Hepatocyte (in vitro differentiated cells): Measurements from ENCODE around the gene C19orf47.

Experiments
- EZH2 ChIP-seq: fragments of 200-600 bp; sonication (generic); IDR thresholded peaks from 2 replicates; pipeline ENCODE4 v1.6.1; 2016; ENCODE audit warnings: antibody characterized with exemption, mild to moderate bottlenecking, borderline replicate concordance
- EZH2phosphoT487 ChIP-seq: fragments of 200-600 bp; sonication (generic); IDR thresholded peaks from one replicate; pipeline ENCODE4 v1.6.1; 2018; ENCODE audit warnings: antibody characterized with exemption, mild to moderate bottlenecking, low read depth, moderate library complexity; ENCODE audit not compliant: unreplicated experiment, severe bottlenecking
- TF ChIP-seq, protein P1 (sequence below): fragments of 200-600 bp; sonication (generic); IDR thresholded peaks from 2 replicates; pipeline ENCODE4 v1.5.1; 2016; ENCODE audit warnings: antibody characterized with exemption, mild to moderate bottlenecking; ENCODE audit not compliant: poor library complexity

DNA sequence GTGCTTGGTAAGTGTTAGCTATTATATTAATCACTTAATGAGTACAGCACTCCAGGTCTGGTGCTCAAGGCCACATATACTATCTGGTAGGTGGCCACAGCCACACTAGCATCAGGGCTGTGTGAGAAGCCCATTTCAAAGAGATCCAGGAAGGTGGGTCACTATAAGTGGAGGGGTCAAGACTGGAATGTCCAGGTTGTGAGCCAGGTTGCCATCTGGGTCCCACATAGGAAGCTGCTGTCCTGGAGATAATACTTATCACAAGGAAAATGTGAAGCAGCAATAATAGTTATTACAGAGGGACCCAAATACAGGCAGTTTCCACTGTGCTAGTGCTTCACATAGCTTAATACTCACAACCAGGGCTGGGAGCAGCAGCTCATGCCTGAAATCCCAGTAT is 13.1 kb downstream of the C19orf47 start:
- TF ChIP-seq EZH2 (no peak), EZH2phosphoT487 (no peak)
- TF ChIP-seq, protein P1, sequence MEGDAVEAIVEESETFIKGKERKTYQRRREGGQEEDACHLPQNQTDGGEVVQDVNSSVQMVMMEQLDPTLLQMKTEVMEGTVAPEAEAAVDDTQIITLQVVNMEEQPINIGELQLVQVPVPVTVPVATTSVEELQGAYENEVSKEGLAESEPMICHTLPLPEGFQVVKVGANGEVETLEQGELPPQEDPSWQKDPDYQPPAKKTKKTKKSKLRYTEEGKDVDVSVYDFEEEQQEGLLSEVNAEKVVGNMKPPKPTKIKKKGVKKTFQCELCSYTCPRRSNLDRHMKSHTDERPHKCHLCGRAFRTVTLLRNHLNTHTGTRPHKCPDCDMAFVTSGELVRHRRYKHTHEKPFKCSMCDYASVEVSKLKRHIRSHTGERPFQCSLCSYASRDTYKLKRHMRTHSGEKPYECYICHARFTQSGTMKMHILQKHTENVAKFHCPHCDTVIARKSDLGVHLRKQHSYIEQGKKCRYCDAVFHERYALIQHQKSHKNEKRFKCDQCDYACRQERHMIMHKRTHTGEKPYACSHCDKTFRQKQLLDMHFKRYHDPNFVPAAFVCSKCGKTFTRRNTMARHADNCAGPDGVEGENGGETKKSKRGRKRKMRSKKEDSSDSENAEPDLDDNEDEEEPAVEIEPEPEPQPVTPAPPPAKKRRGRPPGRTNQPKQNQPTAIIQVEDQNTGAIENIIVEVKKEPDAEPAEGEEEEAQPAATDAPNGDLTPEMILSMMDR: no peak
